PC-3 (cell line): ENCODE results near the gene MAP3K5. TPM values are rescaled to one million over a fixed set of nuclear protein-coding genes. Genes with fewer than 3 reads are reported as not detected.

Experiments
- ATAC-seq: fragments of 200-7000 bp; cut with Tn5 transposase; 2 replicates; pipeline ENCODE4 v1.9.1; 2020; ENCODE audit warnings: mild to moderate bottlenecking, moderate library complexity
- BruUV-seq: library from RNA; stranded (reverse); fragments of 400-500 nt; replicated peaks from 2 replicates; lab custom pipeline; 2021; lab: Mats Ljungman, UMichigan
- CTCF ChIA-PET: fragments of 300-600 bp; sonication (Branson Sonifier 250); formaldehyde crosslinking; loops from one replicate; lab custom pipeline; 2022; ENCODE audit warnings: antibody characterized with exemption; lab: Charles Lee
- POLR2A ChIA-PET: fragments of 300-600 bp; sonication (Branson Sonifier 250); formaldehyde crosslinking; loops from one replicate; lab custom pipeline; 2022; ENCODE audit warnings: antibody characterized with exemption; ENCODE audit not compliant: unreplicated experiment; lab: Charles Lee
- DNase-seq: peaks from one replicate; pipeline ENCODE4 v3.0.0-alpha.2; 2015
- H2AFZ ChIP-seq: fragments of 300-600 bp; sonication (generic); 2 replicates; pipeline ENCODE4 v1.6.0; 2016; ENCODE audit warnings: antibody characterized with exemption, low read length
- H3F3A ChIP-seq: fragments of 300-600 bp; sonication (generic); one replicate; pipeline ENCODE4 v1.6.0; 2017; ENCODE audit warnings: antibody characterized with exemption, low read length, control low read depth, mild to moderate bottlenecking; ENCODE audit not compliant: unreplicated experiment
- H3K27ac ChIP-seq: fragments of 300-600 bp; sonication (generic); 2 replicates; pipeline ENCODE4 v1.5.1; 2016; ENCODE audit warnings: mild to moderate bottlenecking, low read length
- H3K27me3 ChIP-seq: fragments of 300-600 bp; sonication (generic); 2 replicates; pipeline ENCODE4 v1.6.1; 2016; ENCODE audit warnings: low read length, mixed read lengths
- H3K36me3 ChIP-seq: fragments of 300-600 bp; sonication (generic); 2 replicates; pipeline ENCODE4 v1.6.1; 2016; ENCODE audit warnings: low read depth, mixed run types, low read length, mixed read lengths
- H3K4me1 ChIP-seq: fragments of 300-600 bp; sonication (generic); 2 replicates; pipeline ENCODE4 v1.5.1; 2016; ENCODE audit warnings: low read length; ENCODE audit not compliant: insufficient read depth
- H3K4me2 ChIP-seq: fragments of 300-600 bp; sonication (generic); 2 replicates; pipeline ENCODE4 v1.6.0; 2016; ENCODE audit warnings: low read length
- H3K4me3 ChIP-seq: fragments of 300-600 bp; sonication (generic); 2 replicates; pipeline ENCODE4 v1.5.1; 2016; ENCODE audit warnings: mild to moderate bottlenecking, low read length, mixed read lengths
- H3K79me2 ChIP-seq: fragments of 300-600 bp; sonication (generic); 2 replicates; pipeline ENCODE4 v1.6.1; 2017; ENCODE audit warnings: low read length, mixed read lengths
- H3K9ac ChIP-seq: fragments of 300-600 bp; sonication (generic); 2 replicates; pipeline ENCODE4 v1.6.0; 2016; ENCODE audit warnings: mild to moderate bottlenecking, low read length
- H3K9me2 ChIP-seq: fragments of 300-600 bp; sonication (generic); replicated peaks from 2 replicates; pipeline ENCODE4 v1.6.1; 2016; ENCODE audit warnings: mixed run types, low read length, mixed read lengths
- H3K9me3 ChIP-seq: fragments of 300-600 bp; sonication (generic); 2 replicates; pipeline ENCODE4 v1.6.1; 2016; ENCODE audit warnings: low read length, mixed read lengths
- H4K20me1 ChIP-seq: fragments of 300-600 bp; sonication (generic); 2 replicates; pipeline ENCODE4 v1.6.1; 2016; ENCODE audit warnings: low read length, mixed read lengths
- CTCF ChIP-seq: fragments of 300-600 bp; sonication (generic); conservative IDR thresholded peaks from 2 replicates; pipeline ENCODE4 v1.5.1; 2017; ENCODE audit warnings: antibody characterized with exemption, low read depth, mild to moderate bottlenecking, low read length
- EZH2 ChIP-seq: fragments of 300-600 bp; sonication (generic); IDR thresholded peaks from one replicate; pipeline ENCODE4 v1.6.1; 2017; ENCODE audit warnings: antibody characterized with exemption, mild to moderate bottlenecking, low read length; ENCODE audit not compliant: unreplicated experiment
- EZH2phosphoT487 ChIP-seq: fragments of 300-600 bp; sonication (generic); IDR thresholded peaks from 2 replicates; pipeline ENCODE4 v1.6.1; 2018; ENCODE audit warnings: mild to moderate bottlenecking, antibody characterized with exemption, low read length, borderline replicate concordance
- intact Hi-C: fragments of 100-400 bp; cut with micrococcal nuclease; formaldehyde crosslinking; loops from 2 replicates; pipeline ENCODE4 v1.9.0; 2023
- total RNA-seq: library from RNA; depleted of rRNA; stranded (reverse); fragments of >200 nt; gene quantifications from 2 replicates; pipeline ENCODE4 v1.2.3, GENCODE V29; 2014

Gene MAP3K5
- total RNA-seq, 1 experiment from 2014 or later = 4.3 TPM

GRCh38 chr6:136609873-136610706, 182.2 kb downstream of the MAP3K5 start:
- Histone ChIP-seq H3K9me3 (no peaks in the 10 kb centered on the region), H3K4me2 (peak overlapping the region; percentile 47), H3K9me2 (no peaks in the 10 kb centered on the region), H4K20me1 (no peaks in the 10 kb centered on the region), H3K9ac (peak overlapping the region; percentile 73), H3K27ac (peak overlapping the region; percentile 97), H3K4me3 (no peak overlapping the region), H3K79me2 (no peaks in the 10 kb centered on the region), H3K27me3 (no peaks in the 10 kb centered on the region), H3F3A (peaks cover 4% of the 10 kb centered on the region), H2AFZ (no peak overlapping the region), H3K4me1 (peaks cover 43% of the 10 kb centered on the region), H3K36me3 (no peaks in the 10 kb centered on the region)
- CTCF ChIA-PET = interaction anchor here (0.6 to 1.0 kb wide), 3 partner anchors 34 to 182 kb away, joined by 3 to 5 read pairs (median 3); partner anchors contain the start of gene MAP3K5
- ATAC-seq (peak; percentile 80), DNase-seq (peak; percentile 96)
- TF ChIP-seq EZH2phosphoT487 (no peak), EZH2 (no peak), CTCF (no peak)
- intact Hi-C loops = loop anchor here (1.0 to 5.0 kb wide), 2 partner anchors 27 to 43 kb away; no protein-coding TSS in a partner anchor
- TSS peak; percentile 64 for BruUV-seq
- POLR2A ChIA-PET = no interaction called here

GRCh38 chr6:136608991-136609390, 183.3 kb downstream of the MAP3K5 start:
- H3K4me3 ChIP-seq = no peak overlapping the region
- DNase-seq (peak; percentile 50), ATAC-seq (no peak)
- H3K9me3 ChIP-seq = no peaks in the 10 kb centered on the region
- H3K36me3 ChIP-seq = no peaks in the 10 kb centered on the region
- TF ChIP-seq EZH2 = no peak
- no peak for TF ChIP-seq CTCF
- no peak for TF ChIP-seq EZH2phosphoT487
- intact Hi-C loops = loop anchor here (1.0 kb wide), 1 partner anchor 35 kb away; no protein-coding TSS in a partner anchor
- H3K9me2 ChIP-seq = no peaks in the 10 kb centered on the region
- no peak overlapping the region for H2AFZ ChIP-seq
- H3K9ac ChIP-seq = peak overlapping the region; percentile 73
- H3K27ac ChIP-seq = peak overlapping the region; percentile 97
- POLR2A ChIA-PET = no interaction called here
- H4K20me1 ChIP-seq = no peaks in the 10 kb centered on the region
- no TSS peak for BruUV-seq
- H3K4me2 ChIP-seq = peak overlapping the region; percentile 40
- H3K4me1 ChIP-seq = peaks cover 43% of the 10 kb centered on the region
- no peaks in the 10 kb centered on the region for H3K27me3 ChIP-seq
- CTCF ChIA-PET = no interaction called here
- H3K79me2 ChIP-seq = no peaks in the 10 kb centered on the region
- H3F3A ChIP-seq = peaks cover 4% of the 10 kb centered on the region
